Activated naive CD4-positive, alpha-beta T cell treated with anti-CD3 and anti-CD28 coated beads, Interleukin-2, amount 10 ng/mL, durations not matched to agents 5 hours and 36 hours (primary cell): Measurements from ENCODE around the gene MYOZ3. TPM values are rescaled to one million over a fixed set of nuclear protein-coding genes. Genes with fewer than 3 reads are reported as not detected.

Experiments
- total RNA-seq, 2 experiments: library from RNA; stranded (reverse); gene quantifications; one replicate each; pipeline ENCODE4 v1.2.3, GENCODE V29; 2021

The MYOZ3 gene
- under 1 TPM in 1 of 2 experiments, not detected in 1; 0.20 TPM for total RNA-seq

GRCh38 chr5:150661086-150661485 is at the start of gene MYOZ3:
Gene MYOZ3, plus strand, starts transcription at chr5:150661251. Its CDS starts 1,691 bp downstream, at chr5:150662942.

GRCh38 chr5:150640311-150641005 is 20.6 kb upstream of the MYOZ3 start, which contains the start of gene SYNPO:
Gene SYNPO, plus strand, starts transcription at chr5:150640660. Its CDS starts 7,616 bp downstream, at chr5:150648276.

GRCh38 chr5:150700594-150701377 is 39.7 kb downstream of the MYOZ3 start, which contains the start of gene RBM22:
Gene RBM22, minus strand, starts transcription at chr5:150701062. Its CDS starts 77 bp downstream, at chr5:150700985.

Other genes with a start within 250 kb of the MYOZ3 start
- gene CD74, start 248.3 kb upstream of the MYOZ3 start, total RNA-seq, result 100 to 1,000 TPM; 597 to 608 TPM
- gene RPS14, start 211.5 kb upstream of the MYOZ3 start, total RNA-seq, result 1,000 to 10,000 TPM; 4,054 to 4,225 TPM
- gene NDST1, start 153.1 kb upstream of the MYOZ3 start, total RNA-seq, result under 1 TPM; 0.39 to 0.93 TPM
- under 1 TPM; 0.05 to 0.25 TPM for gene SYNPO, start 20.6 kb upstream of the MYOZ3 start, total RNA-seq
- gene RBM22, start 39.8 kb downstream of the MYOZ3 start, total RNA-seq, result 10 to 100 TPM; 59.3 to 62.9 TPM
- gene DCTN4, start 97.8 kb downstream of the MYOZ3 start, total RNA-seq, result 10 to 100 TPM; 34.7 to 39.8 TPM
- gene SMIM3, start 117.5 kb downstream of the MYOZ3 start, total RNA-seq, result 10 to 100 TPM; 11.8 to 12.6 TPM
- 1 to 10 TPM; 2.2 to 3.1 TPM for gene IRGM, start 185.3 kb downstream of the MYOZ3 start, total RNA-seq
- gene ZNF300, start 243.7 kb downstream of the MYOZ3 start, total RNA-seq, result under 1 TPM; 0.79 to 0.93 TPM